HEK293T (cell line): ENCODE results near the gene CDH6.

Experiments
- BHLHE40 ChIP-seq: fragments of 450-650 bp; IDR thresholded peaks from 2 replicates; pipeline ENCODE4 v1.6.1; 2016; ENCODE audit warnings: mild to moderate bottlenecking, moderate library complexity, borderline replicate concordance
- ZNF384 ChIP-seq: fragments of 450-650 bp; IDR thresholded peaks from 2 replicates; pipeline ENCODE4 v1.6.1; 2016

DNA sequence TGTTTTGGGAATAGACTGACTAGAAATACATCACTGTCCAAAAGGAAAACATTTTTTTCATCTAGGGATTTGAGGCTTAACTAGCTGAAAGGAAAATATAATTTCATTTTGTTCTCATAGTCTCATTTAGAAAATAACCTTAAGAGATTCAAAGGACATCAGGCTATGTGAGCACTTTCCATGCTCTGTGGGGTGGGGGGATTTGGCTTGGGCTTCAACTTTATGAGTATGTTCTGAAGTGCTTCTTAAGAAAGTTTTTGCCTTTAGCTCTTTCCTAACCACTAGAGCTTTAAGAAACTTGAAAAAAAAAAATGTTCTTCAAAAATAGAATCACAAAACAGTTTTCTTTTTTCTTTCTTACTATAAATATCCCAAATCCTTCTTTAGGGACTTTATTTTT lies 17.6 kb downstream of the CDH6 start:
- TF ChIP-seq ZNF384 (no peak), BHLHE40 (no peak)
